ENCODE results near the gene ATP2C1. TPM values are rescaled to one million over a fixed set of nuclear protein-coding genes. Genes with fewer than 3 reads are reported as not detected.

Gene ATP2C1
- total and polyA plus RNA-seq, 2 of the 13 experiments (the other 11 are each of a cell fraction or from before 2014, with no cell fraction given): 32.4 to 37.6 TPM

DNA sequence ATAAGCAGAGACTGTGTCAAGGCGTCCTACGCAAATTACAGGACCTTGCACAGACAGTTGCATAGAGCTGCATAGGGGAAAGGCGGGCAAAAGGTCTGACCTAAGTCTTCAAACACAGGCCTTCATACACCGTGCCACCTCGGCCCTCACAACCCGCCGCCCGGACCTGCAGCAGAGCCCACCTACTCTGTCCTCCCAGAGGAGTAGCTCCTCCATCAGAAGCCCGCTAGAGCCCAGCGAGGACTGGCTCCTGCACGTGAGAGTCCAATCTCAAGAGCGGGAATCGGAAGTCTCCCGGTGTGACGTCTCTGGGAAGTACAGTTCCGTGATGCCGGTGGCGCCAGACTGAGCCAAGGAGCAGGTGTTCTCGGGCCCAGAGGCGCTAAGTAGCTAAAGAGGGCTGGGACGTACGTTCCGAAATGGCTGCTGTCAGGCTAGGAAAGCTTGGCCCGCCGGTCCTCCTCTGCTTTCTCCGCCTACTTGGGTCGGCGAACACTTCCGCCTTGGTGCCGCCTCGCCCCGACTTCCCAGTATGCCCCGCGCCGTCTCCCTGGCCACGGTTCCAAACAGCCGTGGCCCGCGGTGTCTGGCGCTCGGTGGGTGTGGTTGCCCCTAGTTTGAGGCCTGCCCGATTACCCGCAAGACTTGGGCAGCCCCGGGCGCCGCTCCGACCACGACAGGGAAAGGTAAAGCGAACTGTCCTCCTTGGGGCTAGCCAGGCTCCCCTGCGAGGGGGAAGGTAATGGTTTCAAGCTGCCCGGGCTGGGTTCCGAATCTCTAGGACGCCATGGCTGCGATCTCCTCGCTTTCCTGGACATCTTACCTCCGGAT, 132.7 kb downstream of the ATP2C1 start, which contains the start of the genes ASTE1 and NEK11 (continued):
- TF ChIP-seq, protein P1, sequence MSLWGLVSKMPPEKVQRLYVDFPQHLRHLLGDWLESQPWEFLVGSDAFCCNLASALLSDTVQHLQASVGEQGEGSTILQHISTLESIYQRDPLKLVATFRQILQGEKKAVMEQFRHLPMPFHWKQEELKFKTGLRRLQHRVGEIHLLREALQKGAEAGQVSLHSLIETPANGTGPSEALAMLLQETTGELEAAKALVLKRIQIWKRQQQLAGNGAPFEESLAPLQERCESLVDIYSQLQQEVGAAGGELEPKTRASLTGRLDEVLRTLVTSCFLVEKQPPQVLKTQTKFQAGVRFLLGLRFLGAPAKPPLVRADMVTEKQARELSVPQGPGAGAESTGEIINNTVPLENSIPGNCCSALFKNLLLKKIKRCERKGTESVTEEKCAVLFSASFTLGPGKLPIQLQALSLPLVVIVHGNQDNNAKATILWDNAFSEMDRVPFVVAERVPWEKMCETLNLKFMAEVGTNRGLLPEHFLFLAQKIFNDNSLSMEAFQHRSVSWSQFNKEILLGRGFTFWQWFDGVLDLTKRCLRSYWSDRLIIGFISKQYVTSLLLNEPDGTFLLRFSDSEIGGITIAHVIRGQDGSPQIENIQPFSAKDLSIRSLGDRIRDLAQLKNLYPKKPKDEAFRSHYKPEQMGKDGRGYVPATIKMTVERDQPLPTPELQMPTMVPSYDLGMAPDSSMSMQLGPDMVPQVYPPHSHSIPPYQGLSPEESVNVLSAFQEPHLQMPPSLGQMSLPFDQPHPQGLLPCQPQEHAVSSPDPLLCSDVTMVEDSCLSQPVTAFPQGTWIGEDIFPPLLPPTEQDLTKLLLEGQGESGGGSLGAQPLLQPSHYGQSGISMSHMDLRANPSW (CRISPR knock-in tag; IDR thresholded peaks at IDR 0.05; ENCODE audit: borderline replicate concordance): 0 out of 2 replicates have a peak, but pooled peaks have one; percentile 19
- TF ChIP-seq BRD4 (CRISPR knock-in tag; IDR thresholded peaks at IDR 0.05): no peak; the same call in 1 of the 2 replicates
- no peak for TF ChIP-seq MTF2 (CRISPR knock-in tag; IDR thresholded peaks at IDR 0.05; ENCODE audit: borderline replicate concordance)
- no peak for TF ChIP-seq PLRG1 (conservative IDR thresholded peaks at IDR 0.05)
- no peak for TF ChIP-seq HNRNPH1 (optimal IDR thresholded peaks at IDR 0.05; ENCODE audit: low read depth, low read length)
- TF ChIP-seq, protein P2, sequence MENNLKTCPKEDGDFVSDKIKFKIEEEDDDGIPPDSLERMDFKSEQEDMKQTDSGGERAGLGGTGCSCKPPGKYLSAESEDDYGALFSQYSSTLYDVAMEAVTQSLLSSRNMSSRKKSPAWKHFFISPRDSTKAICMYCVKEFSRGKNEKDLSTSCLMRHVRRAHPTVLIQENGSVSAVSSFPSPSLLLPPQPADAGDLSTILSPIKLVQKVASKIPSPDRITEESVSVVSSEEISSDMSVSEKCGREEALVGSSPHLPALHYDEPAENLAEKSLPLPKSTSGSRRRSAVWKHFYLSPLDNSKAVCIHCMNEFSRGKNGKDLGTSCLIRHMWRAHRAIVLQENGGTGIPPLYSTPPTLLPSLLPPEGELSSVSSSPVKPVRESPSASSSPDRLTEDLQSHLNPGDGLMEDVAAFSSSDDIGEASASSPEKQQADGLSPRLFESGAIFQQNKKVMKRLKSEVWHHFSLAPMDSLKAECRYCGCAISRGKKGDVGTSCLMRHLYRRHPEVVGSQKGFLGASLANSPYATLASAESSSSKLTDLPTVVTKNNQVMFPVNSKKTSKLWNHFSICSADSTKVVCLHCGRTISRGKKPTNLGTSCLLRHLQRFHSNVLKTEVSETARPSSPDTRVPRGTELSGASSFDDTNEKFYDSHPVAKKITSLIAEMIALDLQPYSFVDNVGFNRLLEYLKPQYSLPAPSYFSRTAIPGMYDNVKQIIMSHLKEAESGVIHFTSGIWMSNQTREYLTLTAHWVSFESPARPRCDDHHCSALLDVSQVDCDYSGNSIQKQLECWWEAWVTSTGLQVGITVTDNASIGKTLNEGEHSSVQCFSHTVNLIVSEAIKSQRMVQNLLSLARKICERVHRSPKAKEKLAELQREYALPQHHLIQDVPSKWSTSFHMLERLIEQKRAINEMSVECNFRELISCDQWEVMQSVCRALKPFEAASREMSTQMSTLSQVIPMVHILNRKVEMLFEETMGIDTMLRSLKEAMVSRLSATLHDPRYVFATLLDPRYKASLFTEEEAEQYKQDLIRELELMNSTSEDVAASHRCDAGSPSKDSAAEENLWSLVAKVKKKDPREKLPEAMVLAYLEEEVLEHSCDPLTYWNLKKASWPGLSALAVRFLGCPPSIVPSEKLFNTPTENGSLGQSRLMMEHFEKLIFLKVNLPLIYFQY (CRISPR knock-in tag; IDR thresholded peaks at IDR 0.05; ENCODE audit: borderline replicate concordance): peak; percentile 92
- TF ChIP-seq SRSF1 (optimal IDR thresholded peaks at IDR 0.05; ENCODE audit: low read depth, low read length): peak; percentile 66
- TF ChIP-seq TBX2 (CRISPR knock-in tag; IDR thresholded peaks at IDR 0.05; ENCODE audit: borderline replicate concordance): peak; percentile 35; the same call in 1 of the 2 replicates
- no peak for TF ChIP-seq ZNF382 (CRISPR knock-in tag; IDR thresholded peaks at IDR 0.05; ENCODE audit: borderline replicate concordance)
- TF ChIP-seq, protein P3, sequence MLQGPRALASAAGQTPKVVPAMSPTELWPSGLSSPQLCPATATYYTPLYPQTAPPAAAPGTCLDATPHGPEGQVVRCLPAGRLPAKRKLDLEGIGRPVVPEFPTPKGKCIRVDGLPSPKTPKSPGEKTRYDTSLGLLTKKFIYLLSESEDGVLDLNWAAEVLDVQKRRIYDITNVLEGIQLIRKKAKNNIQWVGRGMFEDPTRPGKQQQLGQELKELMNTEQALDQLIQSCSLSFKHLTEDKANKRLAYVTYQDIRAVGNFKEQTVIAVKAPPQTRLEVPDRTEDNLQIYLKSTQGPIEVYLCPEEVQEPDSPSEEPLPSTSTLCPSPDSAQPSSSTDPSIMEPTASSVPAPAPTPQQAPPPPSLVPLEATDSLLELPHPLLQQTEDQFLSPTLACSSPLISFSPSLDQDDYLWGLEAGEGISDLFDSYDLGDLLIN (CRISPR knock-in tag; IDR thresholded peaks at IDR 0.05; ENCODE audit: borderline replicate concordance): no peak
- peak; percentile 49; the same call in 1 of the 2 replicates for TF ChIP-seq NFKBIZ (CRISPR knock-in tag; IDR thresholded peaks at IDR 0.05)
- TF ChIP-seq SIX4 (CRISPR knock-in tag; IDR thresholded peaks at IDR 0.05): no peak
- no peak for TF ChIP-seq ZNF260 (CRISPR knock-in tag; IDR thresholded peaks at IDR 0.05; ENCODE audit: borderline replicate concordance, low read depth)
- peak; percentile 64; the same call in 1 of the 2 replicates for TF ChIP-seq ELF4 (CRISPR knock-in tag; IDR thresholded peaks at IDR 0.05; ENCODE audit: borderline replicate concordance)
- TF ChIP-seq PAF1 (CRISPR knock-in tag; IDR thresholded peaks at IDR 0.05): no peak
- peak; percentile 91; the same call in 1 of the 2 replicates for TF ChIP-seq NRL (CRISPR knock-in tag; IDR thresholded peaks at IDR 0.05; ENCODE audit: borderline replicate concordance)
- TF ChIP-seq, protein P4, sequence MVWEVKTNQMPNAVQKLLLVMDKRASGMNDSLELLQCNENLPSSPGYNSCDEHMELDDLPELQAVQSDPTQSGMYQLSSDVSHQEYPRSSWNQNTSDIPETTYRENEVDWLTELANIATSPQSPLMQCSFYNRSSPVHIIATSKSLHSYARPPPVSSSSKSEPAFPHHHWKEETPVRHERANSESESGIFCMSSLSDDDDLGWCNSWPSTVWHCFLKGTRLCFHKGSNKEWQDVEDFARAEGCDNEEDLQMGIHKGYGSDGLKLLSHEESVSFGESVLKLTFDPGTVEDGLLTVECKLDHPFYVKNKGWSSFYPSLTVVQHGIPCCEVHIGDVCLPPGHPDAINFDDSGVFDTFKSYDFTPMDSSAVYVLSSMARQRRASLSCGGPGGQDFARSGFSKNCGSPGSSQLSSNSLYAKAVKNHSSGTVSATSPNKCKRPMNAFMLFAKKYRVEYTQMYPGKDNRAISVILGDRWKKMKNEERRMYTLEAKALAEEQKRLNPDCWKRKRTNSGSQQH (CRISPR knock-in tag; IDR thresholded peaks at IDR 0.05; ENCODE audit: low read depth): peak; percentile 63
- TF ChIP-seq ZSCAN9 (CRISPR knock-in tag; IDR thresholded peaks at IDR 0.05; ENCODE audit: borderline replicate concordance): no peak; the same call in 1 of the 2 replicates
- no peak for TF ChIP-seq CENPX (CRISPR knock-in tag; IDR thresholded peaks at IDR 0.05)
- peak; percentile 86 for TF ChIP-seq PHF8 (CRISPR knock-in tag; IDR thresholded peaks at IDR 0.05)

Measured in HepG2 (cell line).